Measurements from ENCODE around the gene ENPP3.

The ENPP3 gene

DNA sequence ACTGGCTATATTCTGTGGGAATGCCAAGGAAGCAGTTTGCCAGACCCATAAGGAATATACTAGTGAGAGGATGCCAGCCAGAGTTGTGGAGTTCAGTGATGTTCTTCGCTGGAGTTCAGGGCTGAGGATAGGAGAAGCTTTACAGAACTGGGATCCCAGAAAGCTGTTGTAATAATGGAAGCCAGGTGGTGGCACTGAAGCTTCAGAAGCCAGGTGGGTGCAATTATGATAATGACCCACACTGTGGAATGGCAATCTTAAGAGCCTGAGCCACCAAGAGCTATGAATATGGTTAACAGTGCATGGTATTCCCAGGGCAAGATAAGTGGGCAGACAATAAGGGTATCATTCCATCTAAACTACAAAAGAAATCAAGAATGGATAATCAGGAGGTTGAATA, 145.7 kb downstream of the ENPP3 start:
- H3K27me3 ChIP-seq (ENCODE audit: control insufficient read depth in 1 of 2, insufficient read depth in 2 of 2, low read length in 2 of 2): no peaks in the 10 kb centered on the region
- H3K9ac ChIP-seq (ENCODE audit: low read depth in 1 of 2, low read length in 2 of 2): no peak overlapping the region
- no peaks in the 10 kb centered on the region for H3K4me1 ChIP-seq (ENCODE audit: control insufficient read depth in 1 of 2, insufficient read depth in 2 of 2, low read length in 2 of 2)
- H3K27ac ChIP-seq (ENCODE audit: low read depth, low read length): no peak overlapping the region
- H3K36me3 ChIP-seq (ENCODE audit: control insufficient read depth in 1 of 2, insufficient read depth in 2 of 2, low read length in 2 of 2): no peaks in the 10 kb centered on the region
- H3K4me3 ChIP-seq (ENCODE audit: low read depth in 1 of 2, low read length in 2 of 2): no peak overlapping the region
- no peaks in the 10 kb centered on the region for H3K9me3 ChIP-seq (ENCODE audit: control insufficient read depth in 1 of 2, low read length in 2 of 2)

DNA sequence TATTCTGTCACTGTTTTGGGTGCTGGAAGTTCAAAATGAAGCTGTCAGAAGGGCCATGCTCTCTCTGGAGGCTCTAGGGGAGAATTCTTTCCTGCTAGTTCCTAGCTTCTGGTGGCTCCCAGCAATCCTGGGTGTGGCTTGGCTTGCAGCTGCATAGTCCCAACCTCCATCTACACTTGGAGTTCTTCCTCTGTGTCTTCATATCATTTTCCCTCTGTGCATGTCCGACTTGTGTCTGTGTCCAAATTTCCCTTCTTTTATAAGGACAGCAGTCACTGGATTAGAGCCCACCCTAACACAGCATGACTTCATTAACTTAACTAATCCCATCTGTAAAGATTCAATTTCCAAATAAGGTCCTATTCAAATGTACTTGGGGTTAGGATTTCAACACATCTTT, 147.5 kb downstream of the ENPP3 start:
- Histone ChIP-seq H3K36me3 (ENCODE audit: control insufficient read depth in 1 of 2, insufficient read depth in 2 of 2, low read length in 2 of 2) (no peaks in the 10 kb centered on the region), H3K27me3 (ENCODE audit: control insufficient read depth in 1 of 2, insufficient read depth in 2 of 2, low read length in 2 of 2) (no peaks in the 10 kb centered on the region), H3K27ac (ENCODE audit: low read depth, low read length) (no peak overlapping the region), H3K4me3 (ENCODE audit: low read depth in 1 of 2, low read length in 2 of 2) (no peak overlapping the region), H3K4me1 (ENCODE audit: control insufficient read depth in 1 of 2, insufficient read depth in 2 of 2, low read length in 2 of 2) (no peaks in the 10 kb centered on the region), H3K9me3 (ENCODE audit: control insufficient read depth in 1 of 2, low read length in 2 of 2) (no peaks in the 10 kb centered on the region), H3K9ac (ENCODE audit: low read depth in 1 of 2, low read length in 2 of 2) (no peak overlapping the region)

DNA sequence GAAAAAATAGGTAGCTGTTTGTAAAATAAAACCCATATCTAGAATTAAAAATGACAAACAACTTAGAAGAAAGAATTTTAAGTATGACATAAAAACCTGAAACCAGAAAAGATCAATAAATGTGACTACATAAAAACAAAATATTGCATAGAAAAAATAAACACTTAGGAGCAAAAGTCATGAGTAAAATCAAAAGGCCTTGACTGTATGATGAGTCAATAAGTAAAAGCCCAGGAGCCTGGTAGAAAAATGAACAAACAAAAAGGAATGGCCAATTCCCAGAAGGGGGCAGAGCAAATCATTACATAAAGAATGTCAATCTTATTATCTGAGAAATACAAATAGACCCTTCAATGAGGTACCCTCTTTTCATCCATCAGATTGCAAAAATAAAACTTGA, 150.0 kb downstream of the ENPP3 start:
- Histone ChIP-seq H3K27ac (ENCODE audit: low read depth, low read length) (no peak overlapping the region), H3K4me3 (ENCODE audit: low read depth in 1 of 2, low read length in 2 of 2) (no peak overlapping the region), H3K27me3 (ENCODE audit: control insufficient read depth in 1 of 2, insufficient read depth in 2 of 2, low read length in 2 of 2) (no peaks in the 10 kb centered on the region), H3K9ac (ENCODE audit: low read depth in 1 of 2, low read length in 2 of 2) (no peak overlapping the region), H3K9me3 (ENCODE audit: control insufficient read depth in 1 of 2, low read length in 2 of 2) (no peaks in the 10 kb centered on the region), H3K4me1 (ENCODE audit: control insufficient read depth in 1 of 2, insufficient read depth in 2 of 2, low read length in 2 of 2) (no peaks in the 10 kb centered on the region), H3K36me3 (ENCODE audit: control insufficient read depth in 1 of 2, insufficient read depth in 2 of 2, low read length in 2 of 2) (no peaks in the 10 kb centered on the region)

DNA sequence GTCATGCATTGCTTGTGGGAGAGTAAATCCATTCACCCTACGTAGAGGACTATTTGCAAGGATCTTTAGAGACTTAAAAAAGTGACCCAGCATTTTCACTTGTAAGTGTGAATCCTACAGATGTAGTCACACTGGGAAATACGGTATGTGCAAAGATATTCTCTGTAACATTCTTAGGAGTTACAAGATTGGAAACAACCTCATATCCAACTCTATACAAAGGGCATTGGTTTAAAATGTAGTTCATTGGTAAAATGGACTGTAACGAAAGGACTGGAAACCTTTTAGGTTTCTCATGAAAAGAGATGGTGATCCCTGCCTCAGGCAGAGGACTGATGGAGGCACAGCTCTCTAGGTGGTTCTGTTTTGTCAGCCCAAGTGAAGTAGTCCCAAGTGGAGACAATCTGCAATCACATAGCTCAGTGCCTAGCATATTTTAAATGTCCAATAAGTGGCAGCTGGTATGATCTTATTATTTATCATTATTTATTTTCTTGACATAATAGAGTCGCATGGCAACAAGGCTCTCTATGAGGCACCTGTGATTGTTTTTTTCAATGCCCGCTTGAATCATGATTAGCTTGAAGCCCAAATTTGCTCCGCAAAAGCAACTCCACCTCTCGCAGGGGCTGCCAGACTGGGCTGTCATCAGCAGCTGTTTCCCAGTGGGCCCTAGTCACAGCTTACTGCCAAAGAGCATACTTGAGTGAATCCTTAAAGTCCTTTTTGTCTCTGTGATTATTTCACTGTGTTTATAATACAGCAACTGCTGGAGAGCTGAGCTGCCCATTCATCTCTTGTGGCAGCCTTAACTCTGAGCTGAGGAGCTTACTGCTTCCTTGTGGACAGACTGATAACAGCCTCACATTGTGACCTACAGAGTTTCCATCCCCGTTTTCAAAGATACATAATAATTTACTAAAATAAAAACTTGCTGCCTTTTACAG, 150.9 kb downstream of the ENPP3 start:
- no peak overlapping the region for H3K27ac ChIP-seq (ENCODE audit: low read depth, low read length)
- H3K36me3 ChIP-seq (ENCODE audit: control insufficient read depth in 1 of 2, insufficient read depth in 2 of 2, low read length in 2 of 2): no peaks in the 10 kb centered on the region
- no peak overlapping the region for H3K4me3 ChIP-seq (ENCODE audit: low read depth in 1 of 2, low read length in 2 of 2)
- H3K27me3 ChIP-seq (ENCODE audit: control insufficient read depth in 1 of 2, insufficient read depth in 2 of 2, low read length in 2 of 2): no peaks in the 10 kb centered on the region
- H3K9me3 ChIP-seq (ENCODE audit: control insufficient read depth in 1 of 2, low read length in 2 of 2): no peaks in the 10 kb centered on the region
- H3K4me1 ChIP-seq (ENCODE audit: control insufficient read depth in 1 of 2, insufficient read depth in 2 of 2, low read length in 2 of 2): no peaks in the 10 kb centered on the region
- no peak overlapping the region for H3K9ac ChIP-seq (ENCODE audit: low read depth in 1 of 2, low read length in 2 of 2)

DNA sequence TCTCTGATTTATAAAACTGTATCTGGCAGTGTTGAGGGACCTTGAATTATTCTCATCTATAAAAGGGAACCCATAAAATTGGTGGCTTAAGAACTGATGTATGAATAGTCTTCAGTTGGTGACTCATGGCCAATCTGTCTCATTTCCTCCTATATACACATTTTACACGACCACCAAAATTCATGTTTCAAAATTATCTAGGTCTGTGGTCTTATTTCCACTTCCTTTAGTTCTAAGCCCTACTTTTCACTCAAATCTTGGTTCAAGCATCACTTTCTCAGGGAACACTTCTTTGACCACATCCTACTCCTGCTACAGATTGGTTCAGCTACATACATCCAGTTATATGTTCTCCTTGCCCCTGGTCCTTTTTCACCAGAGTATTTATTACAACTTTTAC, 152.1 kb downstream of the ENPP3 start:
- no peaks in the 10 kb centered on the region for H3K4me1 ChIP-seq (ENCODE audit: control insufficient read depth in 1 of 2, insufficient read depth in 2 of 2, low read length in 2 of 2)
- H3K27me3 ChIP-seq (ENCODE audit: control insufficient read depth in 1 of 2, insufficient read depth in 2 of 2, low read length in 2 of 2): no peaks in the 10 kb centered on the region
- no peak overlapping the region for H3K4me3 ChIP-seq (ENCODE audit: low read depth in 1 of 2, low read length in 2 of 2)
- H3K27ac ChIP-seq (ENCODE audit: low read depth, low read length): no peak overlapping the region
- H3K9ac ChIP-seq (ENCODE audit: low read depth in 1 of 2, low read length in 2 of 2): no peak overlapping the region
- H3K9me3 ChIP-seq (ENCODE audit: control insufficient read depth in 1 of 2, low read length in 2 of 2): no peaks in the 10 kb centered on the region
- no peaks in the 10 kb centered on the region for H3K36me3 ChIP-seq (ENCODE audit: control insufficient read depth in 1 of 2, insufficient read depth in 2 of 2, low read length in 2 of 2)

DNA sequence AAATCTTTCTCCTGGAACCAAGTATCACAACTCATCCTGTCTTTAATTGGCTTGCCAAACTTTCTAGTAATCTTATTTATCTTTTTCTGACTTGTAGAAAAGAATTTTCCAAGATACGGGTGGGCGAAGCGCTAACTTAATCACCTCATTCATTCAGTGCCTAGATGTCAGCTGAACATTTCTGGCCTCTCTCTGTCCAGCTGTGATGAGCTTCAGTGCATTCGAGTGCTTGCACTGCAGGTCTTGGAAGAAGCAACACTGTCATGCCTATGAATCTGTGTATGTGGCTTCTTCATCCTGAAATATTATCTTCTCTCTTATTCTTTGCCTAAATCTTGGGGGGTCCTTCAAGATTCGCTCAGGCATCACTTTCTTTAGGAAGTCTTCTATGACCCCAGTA, 154.4 kb downstream of the ENPP3 start:
- H3K4me3 ChIP-seq (ENCODE audit: low read depth in 1 of 2, low read length in 2 of 2): no peak overlapping the region
- no peaks in the 10 kb centered on the region for H3K27me3 ChIP-seq (ENCODE audit: control insufficient read depth in 1 of 2, insufficient read depth in 2 of 2, low read length in 2 of 2)
- no peak overlapping the region for H3K9ac ChIP-seq (ENCODE audit: low read depth in 1 of 2, low read length in 2 of 2)
- no peaks in the 10 kb centered on the region for H3K36me3 ChIP-seq (ENCODE audit: control insufficient read depth in 1 of 2, insufficient read depth in 2 of 2, low read length in 2 of 2)
- H3K9me3 ChIP-seq (ENCODE audit: control insufficient read depth in 1 of 2, low read length in 2 of 2): no peaks in the 10 kb centered on the region
- no peak overlapping the region for H3K27ac ChIP-seq (ENCODE audit: low read depth, low read length)
- no peaks in the 10 kb centered on the region for H3K4me1 ChIP-seq (ENCODE audit: control insufficient read depth in 1 of 2, insufficient read depth in 2 of 2, low read length in 2 of 2)

DNA sequence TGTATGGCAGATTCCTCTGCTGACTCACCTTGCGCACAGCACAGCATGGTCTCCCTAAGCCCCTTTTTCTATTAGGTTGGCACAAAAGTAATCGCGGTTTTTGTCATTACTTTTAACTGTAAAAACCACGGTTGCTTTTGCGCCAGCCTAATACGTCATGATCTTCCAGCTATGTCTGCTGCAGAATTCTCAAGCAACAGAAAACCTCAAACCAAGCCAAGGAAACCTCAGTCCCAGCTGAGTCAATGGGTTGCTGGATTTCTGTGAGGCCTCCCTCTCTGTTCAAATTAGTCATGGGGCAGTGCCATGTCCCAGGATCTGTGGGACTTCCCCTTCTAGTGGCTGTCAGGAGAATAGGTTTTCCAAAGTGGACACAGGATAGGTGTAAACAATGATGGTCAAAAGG, 155.0 kb downstream of the ENPP3 start:
- Histone ChIP-seq H3K27ac (ENCODE audit: low read depth, low read length) (no peak overlapping the region), H3K4me1 (ENCODE audit: control insufficient read depth in 1 of 2, insufficient read depth in 2 of 2, low read length in 2 of 2) (no peaks in the 10 kb centered on the region), H3K27me3 (ENCODE audit: control insufficient read depth in 1 of 2, insufficient read depth in 2 of 2, low read length in 2 of 2) (no peaks in the 10 kb centered on the region), H3K4me3 (ENCODE audit: low read depth in 1 of 2, low read length in 2 of 2) (no peak overlapping the region), H3K9me3 (ENCODE audit: control insufficient read depth in 1 of 2, low read length in 2 of 2) (no peaks in the 10 kb centered on the region), H3K36me3 (ENCODE audit: control insufficient read depth in 1 of 2, insufficient read depth in 2 of 2, low read length in 2 of 2) (no peaks in the 10 kb centered on the region), H3K9ac (ENCODE audit: low read depth in 1 of 2, low read length in 2 of 2) (no peak overlapping the region)

DNA sequence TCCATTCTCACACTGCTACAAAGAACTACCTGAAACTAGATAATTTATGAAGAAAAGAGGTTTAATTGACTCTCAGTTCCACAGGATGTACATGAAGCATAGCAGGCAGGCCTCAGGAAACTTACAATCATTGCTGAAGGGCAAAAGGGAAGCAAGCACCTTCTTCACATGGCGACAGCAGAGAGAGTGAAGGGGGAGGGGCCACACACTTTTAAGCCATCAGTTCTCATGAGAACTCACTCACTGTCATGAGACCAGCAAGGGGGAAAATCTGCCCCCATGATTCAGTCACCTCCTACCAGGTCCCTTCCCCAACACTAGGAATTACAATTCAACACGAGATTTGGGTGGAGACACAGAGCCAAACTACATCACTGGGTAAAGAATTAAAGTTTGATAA, 158.3 kb downstream of the ENPP3 start:
- Histone ChIP-seq H3K4me1 (ENCODE audit: control insufficient read depth in 1 of 2, insufficient read depth in 2 of 2, low read length in 2 of 2) (no peaks in the 10 kb centered on the region), H3K9ac (ENCODE audit: low read depth in 1 of 2, low read length in 2 of 2) (no peak overlapping the region), H3K36me3 (ENCODE audit: control insufficient read depth in 1 of 2, insufficient read depth in 2 of 2, low read length in 2 of 2) (no peaks in the 10 kb centered on the region), H3K4me3 (ENCODE audit: low read depth in 1 of 2, low read length in 2 of 2) (no peak overlapping the region), H3K27me3 (ENCODE audit: control insufficient read depth in 1 of 2, insufficient read depth in 2 of 2, low read length in 2 of 2) (no peaks in the 10 kb centered on the region), H3K9me3 (ENCODE audit: control insufficient read depth in 1 of 2, low read length in 2 of 2) (no peaks in the 10 kb centered on the region), H3K27ac (ENCODE audit: low read depth, low read length) (no peak overlapping the region)

All from duodenal mucosa (tissue), 2 donors.